Trophoblast cell (in vitro differentiated cells and primary cell): ENCODE results near the gene VAMP4.
"Not testable (repeated sequence)": the region's sequence is repeated elsewhere in the genome, so short reads cannot be mapped to it uniquely, and the experiment has no call there.

Experiments
- DNase-seq, 2 donors: peaks; one replicate each; pipeline ENCODE4 v3.0.0-alpha.2; 2016
- H2AFZ ChIP-seq: 2 replicates; pipeline ENCODE4 v1.6.1; 2013; ENCODE audit warnings: low read length, moderate library complexity, mild to moderate bottlenecking; ENCODE audit not compliant: insufficient read depth, poor library complexity
- H2AK5ac ChIP-seq: 2 replicates; pipeline ENCODE4 v1.6.1; 2013; ENCODE audit warnings: mild to moderate bottlenecking, low read length
- H2BK120ac ChIP-seq: 2 replicates; pipeline ENCODE4 v1.6.1; 2013; ENCODE audit warnings: low read length, mild to moderate bottlenecking, moderate library complexity; ENCODE audit not compliant: insufficient read depth, poor library complexity
- H2BK12ac ChIP-seq: 2 replicates; pipeline ENCODE4 v1.6.1; 2013; ENCODE audit warnings: mild to moderate bottlenecking, low read length, moderate library complexity
- H2BK5ac ChIP-seq: 2 replicates; pipeline ENCODE4 v1.6.1; 2013; ENCODE audit warnings: low read length, low read depth, moderate library complexity, mild to moderate bottlenecking; ENCODE audit not compliant: poor library complexity
- H3K14ac ChIP-seq: 2 replicates; pipeline ENCODE4 v1.6.1; 2013; ENCODE audit warnings: mild to moderate bottlenecking, low read length
- H3K18ac ChIP-seq: 2 replicates; pipeline ENCODE4 v1.6.1; 2013; ENCODE audit warnings: mild to moderate bottlenecking, low read length
- H3K23ac ChIP-seq: 2 replicates; pipeline ENCODE4 v1.6.1; 2013; ENCODE audit warnings: low read length
- H3K27ac ChIP-seq: 2 replicates; pipeline ENCODE4 v1.5.1; 2013; ENCODE audit warnings: low read depth, mild to moderate bottlenecking, inconsistent platforms, low read length, moderate library complexity
- H3K27me3 ChIP-seq: 2 replicates; pipeline ENCODE4 v1.6.1; 2013; ENCODE audit warnings: inconsistent platforms, mild to moderate bottlenecking, low read length, moderate library complexity; ENCODE audit not compliant: insufficient read depth
- H3K36me3 ChIP-seq, 2 experiments: 1 replicate in 1 of 2; 2 replicates in 1 of 2; pipeline ENCODE4 v1.6.1; 2013; ENCODE audit warnings: low read length in 2 of 2, mild to moderate bottlenecking in 2 of 2, moderate library complexity in 1 of 2; ENCODE audit not compliant: insufficient read depth in 2 of 2, control insufficient read depth in 1 of 2
- H3K4ac ChIP-seq: 2 replicates; pipeline ENCODE4 v1.6.1; 2013; ENCODE audit warnings: low read depth, mild to moderate bottlenecking, low read length, moderate library complexity
- H3K4me1 ChIP-seq, 2 experiments: 1 replicate in 1 of 2; 2 replicates in 1 of 2; pipeline ENCODE4 v1.6.1; 2013; ENCODE audit warnings: low read length in 2 of 2, mild to moderate bottlenecking in 2 of 2, moderate library complexity in 1 of 2; ENCODE audit not compliant: insufficient read depth in 2 of 2, control insufficient read depth in 1 of 2
- H3K4me2 ChIP-seq: 2 replicates; pipeline ENCODE4 v1.6.1; 2013; ENCODE audit warnings: inconsistent platforms, mild to moderate bottlenecking, low read length, moderate library complexity
- H3K4me3 ChIP-seq: 2 replicates; pipeline ENCODE4 v1.5.1; 2013; ENCODE audit warnings: mild to moderate bottlenecking, low read depth, low read length, inconsistent platforms
- H3K79me1 ChIP-seq: one replicate; pipeline ENCODE4 v1.6.1; 2013; ENCODE audit warnings: low read length
- H3K79me2 ChIP-seq: 2 replicates; pipeline ENCODE4 v1.6.1; 2013; ENCODE audit warnings: low read length, mild to moderate bottlenecking; ENCODE audit not compliant: control insufficient read depth, insufficient read depth, poor library complexity
- H3K9ac ChIP-seq: 2 replicates; pipeline ENCODE4 v1.6.1; 2013; ENCODE audit warnings: mild to moderate bottlenecking, low read length
- H3K9me3 ChIP-seq: 2 replicates; pipeline ENCODE4 v1.6.1; 2013; ENCODE audit warnings: low read depth, mild to moderate bottlenecking, control low read depth, inconsistent platforms, low read length; ENCODE audit not compliant: insufficient read depth
- H4K12ac ChIP-seq: 2 replicates; pipeline ENCODE4 v1.6.1; 2013; ENCODE audit warnings: low read depth, mild to moderate bottlenecking, low read length, moderate library complexity
- H4K8ac ChIP-seq: 2 replicates; pipeline ENCODE4 v1.6.1; 2013; ENCODE audit warnings: low read depth, mild to moderate bottlenecking, low read length, moderate library complexity
- H4K91ac ChIP-seq: one replicate; pipeline ENCODE4 v1.6.1; 2013; ENCODE audit warnings: low read depth, mild to moderate bottlenecking, low read length, moderate library complexity
- whole genome bisulfite sequencing: extraction: QIAGEN DNeasy Blood & Tissue Kit; methylation state at CpG from one replicate; pipeline ENCODE4 v1.1.7; 2013; ENCODE audit warnings: missing lambda C conversion rate; ENCODE audit not compliant: insufficient read length, insufficient coverage; ENCODE audit errors: extremely low coverage; 5-methylcytosine and 5-hydroxymethylcytosine counted together

VAMP4 gene

DNA sequence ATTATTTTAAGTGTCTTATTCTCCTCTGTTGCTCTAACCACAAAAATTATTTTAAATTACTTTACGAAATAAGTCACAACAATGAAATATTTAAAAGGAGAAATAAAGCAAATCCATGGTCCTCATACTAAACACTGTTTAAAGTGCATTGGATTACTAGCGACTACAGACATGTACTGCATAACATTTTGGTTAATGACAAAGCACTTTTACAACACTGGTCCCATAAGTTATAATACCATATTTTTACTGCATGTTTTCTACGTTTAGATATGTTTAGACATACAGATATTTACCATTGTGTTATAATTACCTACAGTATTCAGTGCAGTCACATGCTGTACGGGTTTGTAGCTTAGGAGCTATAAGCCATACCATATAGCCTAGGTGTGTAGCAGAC, 30.2 kb downstream of the VAMP4 start:
- no peak overlapping the region for H3K4ac ChIP-seq
- no peaks in the 10 kb centered on the region for H3K4me1 ChIP-seq
- no peaks in the 10 kb centered on the region for H3K79me1 ChIP-seq
- no peak overlapping the region for H2BK12ac ChIP-seq
- H2BK5ac ChIP-seq = no peak overlapping the region
- no peak overlapping the region for H4K12ac ChIP-seq
- no peaks in the 10 kb centered on the region for H3K27me3 ChIP-seq
- no peak overlapping the region for H3K23ac ChIP-seq
- H3K9me3 ChIP-seq = no peaks in the 10 kb centered on the region
- H3K27ac ChIP-seq = no peak overlapping the region
- no peak for DNase-seq
- H3K79me2 ChIP-seq = no peaks in the 10 kb centered on the region
- no peak overlapping the region for H3K4me3 ChIP-seq
- no peak overlapping the region for H3K9ac ChIP-seq
- WGBS = no CpG with 5 or more reads among the region's 4 CpGs
- no peak overlapping the region for H4K91ac ChIP-seq
- H3K36me3 ChIP-seq = no peaks in the 10 kb centered on the region
- H4K8ac ChIP-seq = no peak overlapping the region
- H3K14ac ChIP-seq = no peak overlapping the region
- no peak overlapping the region for H2AK5ac ChIP-seq
- no peak overlapping the region for H2BK120ac ChIP-seq
- no peak overlapping the region for H2AFZ ChIP-seq
- no peak overlapping the region for H3K18ac ChIP-seq
- H3K4me2 ChIP-seq = no peak overlapping the region

DNA sequence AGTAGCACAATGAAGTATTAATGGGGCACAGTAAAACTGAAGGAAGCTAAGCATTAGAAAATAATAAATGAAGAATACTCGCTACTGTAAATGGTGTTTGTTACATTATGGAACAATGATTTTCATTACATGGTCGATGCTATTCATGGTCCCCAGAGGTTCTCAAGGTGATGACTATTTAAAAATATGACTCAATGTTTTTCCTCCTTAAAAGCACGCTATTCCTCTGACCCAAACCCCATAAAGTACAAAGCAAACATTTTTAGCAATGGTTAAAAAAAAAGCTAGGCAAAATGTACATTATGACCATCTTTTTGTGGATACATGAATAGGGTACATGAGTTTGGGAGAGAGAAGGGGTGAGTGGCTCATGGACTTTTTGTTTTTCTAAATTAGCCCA, 34.3 kb downstream of the VAMP4 start:
- Histone ChIP-seq H3K36me3 (no peaks in the 10 kb centered on the region), H3K79me1 (no peaks in the 10 kb centered on the region), H2AK5ac (no peak overlapping the region), H3K14ac (no peak overlapping the region), H2AFZ (no peak overlapping the region), H3K9me3 (no peaks in the 10 kb centered on the region), H4K12ac (no peak overlapping the region), H3K4me3 (no peak overlapping the region), H2BK12ac (no peak overlapping the region), H3K79me2 (no peaks in the 10 kb centered on the region), H3K23ac (no peak overlapping the region), H2BK120ac (no peak overlapping the region), H4K91ac (no peak overlapping the region), H3K27ac (no peak overlapping the region), H3K4ac (no peak overlapping the region), H3K4me2 (no peak overlapping the region), H3K18ac (no peak overlapping the region), H3K27me3 (no peaks in the 10 kb centered on the region), H3K9ac (no peak overlapping the region), H4K8ac (no peak overlapping the region), H3K4me1 (no peaks in the 10 kb centered on the region), H2BK5ac (no peak overlapping the region)
- no peak for DNase-seq
- no CpG with 5 or more reads among the region's 3 CpGs for WGBS

DNA sequence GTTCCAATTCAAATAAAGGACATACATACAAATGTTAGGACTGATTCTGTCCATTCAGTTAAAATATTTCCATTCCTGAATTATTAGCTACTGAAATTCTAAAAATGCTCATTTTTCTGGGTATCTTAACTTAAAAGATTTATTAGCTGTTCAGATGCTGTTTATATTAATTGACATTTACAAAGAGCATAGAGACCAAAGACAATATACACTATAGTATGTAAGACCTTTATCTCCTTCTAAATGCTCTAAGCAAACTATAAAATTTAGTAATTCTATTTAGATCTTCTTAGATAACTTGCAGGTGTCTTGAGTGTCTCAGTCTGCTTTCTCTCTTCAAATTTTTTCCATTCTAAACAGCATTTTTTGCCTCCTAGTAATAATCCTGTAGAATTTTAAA, 39.3 kb downstream of the VAMP4 start:
- Histone ChIP-seq H3K79me2 (no peaks in the 10 kb centered on the region), H2AFZ (no peak overlapping the region), H3K4me1 (no peaks in the 10 kb centered on the region), H4K12ac (no peak overlapping the region), H3K27ac (no peak overlapping the region), H4K8ac (no peak overlapping the region), H2AK5ac (no peak overlapping the region), H3K4me3 (no peak overlapping the region), H3K14ac (no peak overlapping the region), H3K9me3 (no peaks in the 10 kb centered on the region), H2BK120ac (no peak overlapping the region), H3K36me3 (no peaks in the 10 kb centered on the region), H2BK5ac (no peak overlapping the region), H4K91ac (no peak overlapping the region), H3K4ac (no peak overlapping the region), H2BK12ac (no peak overlapping the region), H3K79me1 (no peaks in the 10 kb centered on the region), H3K23ac (no peak overlapping the region), H3K18ac (no peak overlapping the region), H3K4me2 (no peak overlapping the region), H3K27me3 (no peaks in the 10 kb centered on the region), H3K9ac (no peak overlapping the region)
- no peak for DNase-seq

DNA sequence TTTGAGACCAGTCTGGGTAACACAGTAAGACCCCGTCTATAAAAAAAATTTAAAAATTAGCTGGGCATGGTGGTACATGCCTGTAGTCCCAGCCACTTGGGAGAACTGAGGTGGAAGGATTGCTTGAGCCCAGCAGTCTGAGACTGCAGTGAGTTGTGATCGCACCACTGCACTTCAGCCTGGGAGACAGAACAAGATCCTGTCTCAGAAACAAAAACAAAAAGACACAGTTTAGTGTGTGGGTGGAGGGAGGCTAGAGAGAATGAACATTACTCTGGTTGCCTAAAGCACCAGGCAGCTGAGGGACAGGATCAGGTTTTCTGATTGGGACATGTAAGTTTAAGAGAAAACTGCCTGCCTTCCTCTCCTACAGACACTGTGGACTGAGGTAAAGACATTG, 42.3 kb downstream of the VAMP4 start:
- Histone ChIP-seq H3K4ac (no peak overlapping the region), H3K4me3 (no peak overlapping the region), H3K36me3 (no peaks in the 10 kb centered on the region), H2BK120ac (no peak overlapping the region), H3K14ac (no peak overlapping the region), H3K4me2 (no peak overlapping the region), H2BK12ac (no peak overlapping the region), H3K9ac (no peak overlapping the region), H3K79me2 (no peaks in the 10 kb centered on the region), H3K27me3 (no peaks in the 10 kb centered on the region), H4K12ac (no peak overlapping the region), H3K23ac (no peak overlapping the region), H3K4me1 (no peaks in the 10 kb centered on the region), H3K27ac (no peak overlapping the region), H4K8ac (no peak overlapping the region), H4K91ac (no peak overlapping the region), H2AK5ac (no peak overlapping the region), H3K79me1 (no peaks in the 10 kb centered on the region), H3K18ac (no peak overlapping the region), H2AFZ (no peak overlapping the region), H3K9me3 (peaks cover 2% of the 10 kb centered on the region), H2BK5ac (no peak overlapping the region)
- no CpG with 5 or more reads among the region's 2 CpGs for WGBS
- no peak for DNase-seq

DNA sequence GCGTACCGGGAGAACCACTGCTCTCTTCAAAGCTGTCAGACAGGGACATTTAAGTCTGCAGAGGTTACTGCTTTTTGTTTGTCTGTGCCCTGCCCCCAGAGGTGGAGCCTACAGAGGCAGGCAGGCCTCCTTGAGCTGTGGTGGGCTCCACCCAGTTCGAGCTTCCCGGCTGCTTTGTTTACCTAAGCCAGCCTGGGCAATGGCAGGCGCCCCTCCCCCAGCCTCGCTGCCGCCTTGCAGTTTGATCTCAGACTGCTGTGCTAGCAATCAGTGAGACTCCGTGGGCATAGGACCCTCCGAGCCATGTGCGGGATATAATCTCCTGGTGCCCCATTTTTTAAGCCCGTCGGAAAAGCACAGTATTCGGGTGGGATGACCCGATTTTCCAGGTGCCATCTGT, 46.1 kb downstream of the VAMP4 start:
- WGBS = no CpG with 5 or more reads among the region's 14 CpGs
- H3K14ac ChIP-seq, H3K18ac ChIP-seq, H3K4me1 ChIP-seq, H3K79me2 ChIP-seq, H3K4me2 ChIP-seq, H2AK5ac ChIP-seq, H4K12ac ChIP-seq, H3K9ac ChIP-seq, H2BK5ac ChIP-seq, H2BK12ac ChIP-seq, H3K27ac ChIP-seq, H3K4me3 ChIP-seq, H2BK120ac ChIP-seq, H3K79me1 ChIP-seq, H4K91ac ChIP-seq, H3K23ac ChIP-seq, DNase-seq, H3K4ac ChIP-seq, H2AFZ ChIP-seq, H3K36me3 ChIP-seq, H3K27me3 ChIP-seq, H3K9me3 ChIP-seq, H4K8ac ChIP-seq: not testable (repeated sequence)
